ENCODE data around the gene GPR132.

DNA sequence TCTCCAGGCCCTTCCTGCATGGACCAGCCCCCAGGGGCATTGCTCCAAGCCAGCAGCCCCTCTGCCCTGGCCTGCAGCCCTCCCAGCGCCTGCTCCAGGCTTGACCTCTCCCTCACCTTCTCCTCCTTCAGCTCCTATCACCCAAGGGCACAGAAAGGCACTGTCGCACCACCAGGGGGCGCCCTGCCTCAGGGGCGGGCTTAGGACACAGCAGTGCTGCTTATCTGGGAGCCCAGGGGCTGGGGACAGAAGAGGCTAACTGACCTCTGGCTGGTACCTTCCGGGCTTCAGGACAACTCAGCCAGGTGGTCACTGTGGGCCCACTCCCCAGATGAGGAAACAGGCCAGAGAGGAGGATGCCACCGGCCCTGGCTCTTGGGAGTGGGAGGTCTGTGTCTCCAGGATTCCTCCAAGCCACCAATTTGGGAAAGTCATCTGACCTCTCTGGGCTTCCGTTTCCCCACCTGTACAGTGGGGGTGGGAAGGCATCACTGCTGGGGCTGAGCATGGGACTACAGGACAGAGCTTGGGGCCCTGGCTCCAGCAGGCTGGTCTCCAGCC, 25.3 kb upstream of the GPR132 start:
- TF ChIP-seq, protein P1, sequence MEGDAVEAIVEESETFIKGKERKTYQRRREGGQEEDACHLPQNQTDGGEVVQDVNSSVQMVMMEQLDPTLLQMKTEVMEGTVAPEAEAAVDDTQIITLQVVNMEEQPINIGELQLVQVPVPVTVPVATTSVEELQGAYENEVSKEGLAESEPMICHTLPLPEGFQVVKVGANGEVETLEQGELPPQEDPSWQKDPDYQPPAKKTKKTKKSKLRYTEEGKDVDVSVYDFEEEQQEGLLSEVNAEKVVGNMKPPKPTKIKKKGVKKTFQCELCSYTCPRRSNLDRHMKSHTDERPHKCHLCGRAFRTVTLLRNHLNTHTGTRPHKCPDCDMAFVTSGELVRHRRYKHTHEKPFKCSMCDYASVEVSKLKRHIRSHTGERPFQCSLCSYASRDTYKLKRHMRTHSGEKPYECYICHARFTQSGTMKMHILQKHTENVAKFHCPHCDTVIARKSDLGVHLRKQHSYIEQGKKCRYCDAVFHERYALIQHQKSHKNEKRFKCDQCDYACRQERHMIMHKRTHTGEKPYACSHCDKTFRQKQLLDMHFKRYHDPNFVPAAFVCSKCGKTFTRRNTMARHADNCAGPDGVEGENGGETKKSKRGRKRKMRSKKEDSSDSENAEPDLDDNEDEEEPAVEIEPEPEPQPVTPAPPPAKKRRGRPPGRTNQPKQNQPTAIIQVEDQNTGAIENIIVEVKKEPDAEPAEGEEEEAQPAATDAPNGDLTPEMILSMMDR (IDR thresholded peaks at IDR 0.05) = peak; percentile 97
- TF ChIP-seq, protein P2, sequence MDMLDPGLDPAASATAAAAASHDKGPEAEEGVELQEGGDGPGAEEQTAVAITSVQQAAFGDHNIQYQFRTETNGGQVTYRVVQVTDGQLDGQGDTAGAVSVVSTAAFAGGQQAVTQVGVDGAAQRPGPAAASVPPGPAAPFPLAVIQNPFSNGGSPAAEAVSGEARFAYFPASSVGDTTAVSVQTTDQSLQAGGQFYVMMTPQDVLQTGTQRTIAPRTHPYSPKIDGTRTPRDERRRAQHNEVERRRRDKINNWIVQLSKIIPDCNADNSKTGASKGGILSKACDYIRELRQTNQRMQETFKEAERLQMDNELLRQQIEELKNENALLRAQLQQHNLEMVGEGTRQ (IDR thresholded peaks at IDR 0.05) = no peak
- TF ChIP-seq, protein P3, sequence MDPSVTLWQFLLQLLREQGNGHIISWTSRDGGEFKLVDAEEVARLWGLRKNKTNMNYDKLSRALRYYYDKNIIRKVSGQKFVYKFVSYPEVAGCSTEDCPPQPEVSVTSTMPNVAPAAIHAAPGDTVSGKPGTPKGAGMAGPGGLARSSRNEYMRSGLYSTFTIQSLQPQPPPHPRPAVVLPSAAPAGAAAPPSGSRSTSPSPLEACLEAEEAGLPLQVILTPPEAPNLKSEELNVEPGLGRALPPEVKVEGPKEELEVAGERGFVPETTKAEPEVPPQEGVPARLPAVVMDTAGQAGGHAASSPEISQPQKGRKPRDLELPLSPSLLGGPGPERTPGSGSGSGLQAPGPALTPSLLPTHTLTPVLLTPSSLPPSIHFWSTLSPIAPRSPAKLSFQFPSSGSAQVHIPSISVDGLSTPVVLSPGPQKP (IDR thresholded peaks at IDR 0.05; ENCODE audit: low read depth, low read length) = no peak
- TF ChIP-seq RFX5 (IDR thresholded peaks at IDR 0.05) (no peak), CHD2 (IDR thresholded peaks at IDR 0.05; ENCODE audit: low read length, partially characterized antibody) (no peak), BHLHE40 (IDR thresholded peaks at IDR 0.05; ENCODE audit: low read depth, low read length) (no peak), RARB (CRISPR knock-in tag; IDR thresholded peaks at IDR 0.05) (peak; percentile 92), POLR2A (IDR thresholded peaks at IDR 0.05; ENCODE audit: low read length) (no peak), EP300 (IDR thresholded peaks at IDR 0.05) (no peak), REST (IDR thresholded peaks at IDR 0.05) (no peak), JUN (IDR thresholded peaks at IDR 0.05) (peak; percentile 30 to 48; a peak in 2 of 5 replicates)

Data from A549 (cell line).